HepG2 (cell line): Measurements from ENCODE around the gene CYCS. TPM values are rescaled to one million over a fixed set of nuclear protein-coding genes. Genes with fewer than 3 reads are reported as not detected.
A peak's percentile ranks its signal among the peaks of the same experiment; 100 is the strongest.

Source experiments
- ATAC-seq: fragments of 200-7000 bp; cut with Tn5 transposase; 3 replicates; pipeline ENCODE4 v1.9.1; 2020; ENCODE audit warnings: mild to moderate bottlenecking, moderate library complexity
- BruUV-seq: library from RNA; stranded (reverse); fragments of 400-500 nt; replicated peaks from 2 replicates; lab custom pipeline; 2021; lab: Mats Ljungman, UMichigan
- CTCF ChIA-PET: fragments of 300-600 bp; formaldehyde crosslinking; extraction: SDS; loops from one replicate; lab custom pipeline; 2021; ENCODE audit warnings: low total read pairs, inconsistent platforms, low intra/inter-chr PET ratio; lab: Yijun Ruan, JAX
- POLR2A ChIA-PET: fragments of 350-600 bp; sonication (Branson Sonifier 250); formaldehyde crosslinking; loops from one replicate; lab custom pipeline; 2020; ENCODE audit warnings: antibody characterized with exemption, inconsistent platforms; lab: Yijun Ruan, JAX
- DNase-seq: peaks from one replicate; pipeline ENCODE4 v3.0.0-alpha.2; 2015; ENCODE audit warnings: low spot score
- FAIRE-seq: peaks from 3 replicates; lab custom pipeline; 2011; peaks lifted over from hg19 to GRCh38; lab: Jason Lieb, UNC
- H2AFZ ChIP-seq: one replicate; pipeline ENCODE4 v1.6.1; 2011; ENCODE audit warnings: low read length, inconsistent platforms
- H3K27ac ChIP-seq: fragments of 300-600 bp; 3 replicates; pipeline ENCODE4 v1.8.0; 2011; ENCODE audit warnings: mixed run types, mild to moderate bottlenecking, mixed read lengths, low read length, inconsistent platforms; ENCODE audit not compliant: insufficient read depth; ENCODE audit errors: extremely low read length
- H3K27me3 ChIP-seq, 2 experiments: fragments of 200-600 bp in 1 of 2; 2 replicates in 1 of 2; 3 replicates in 1 of 2; pipeline versions ENCODE4 v1.6.0 to v1.8.0; 2011; ENCODE audit warnings: low read length in 2 of 2, mild to moderate bottlenecking in 2 of 2, moderate library complexity in 2 of 2, inconsistent platforms in 1 of 2; ENCODE audit not compliant: insufficient read depth in 2 of 2, control insufficient read depth in 1 of 2
- H3K36me3 ChIP-seq, 2 experiments: fragments of 200-600 bp in 1 of 2; replicated peaks in 1 of 2; 2 replicates in 1 of 2; 3 replicates in 1 of 2; pipeline versions ENCODE4 v1.5.1 to v1.8.0; 2011; ENCODE audit warnings: low read length in 2 of 2, inconsistent platforms in 1 of 2; ENCODE audit not compliant: insufficient read depth in 2 of 2, control insufficient read depth in 1 of 2
- H3K4me1 ChIP-seq: 2 replicates; pipeline ENCODE4 v1.5.1; 2012; ENCODE audit warnings: low read length, inconsistent platforms; ENCODE audit not compliant: insufficient read depth
- H3K4me2 ChIP-seq: 2 replicates; pipeline ENCODE4 v1.6.0; 2011; ENCODE audit warnings: low read depth, low read length, inconsistent platforms
- H3K4me3 ChIP-seq, 3 experiments: fragments of 200-600 bp in 1 of 3; sonication (generic), shearing (Covaris generic) in 1 of 3; replicated peaks in 1 of 3; 2 replicates each; pipeline ENCODE4 v1.5.1; 2011 to 2016; ENCODE audit warnings: low read length in 3 of 3, inconsistent platforms in 2 of 3, low read depth in 2 of 3, mild to moderate bottlenecking in 2 of 3, control low read depth in 1 of 3, mixed read lengths in 1 of 3; ENCODE audit not compliant: insufficient read depth in 1 of 3
- H3K79me2 ChIP-seq: one replicate; pipeline ENCODE4 v1.6.1; 2011; ENCODE audit warnings: low read length, inconsistent platforms; ENCODE audit not compliant: insufficient read depth
- H3K9ac ChIP-seq: 2 replicates; pipeline ENCODE4 v1.6.0; 2011; ENCODE audit warnings: mild to moderate bottlenecking, low read depth, low read length, inconsistent platforms; ENCODE audit not compliant: insufficient read depth
- H3K9me3 ChIP-seq: 2 replicates; pipeline ENCODE4 v1.5.1; 2012; ENCODE audit warnings: mild to moderate bottlenecking, low read length
- H4K20me1 ChIP-seq: 2 replicates; pipeline ENCODE4 v1.6.0; 2011; ENCODE audit warnings: inconsistent platforms, mild to moderate bottlenecking, low read length, moderate library complexity; ENCODE audit not compliant: insufficient read depth
- BHLHE40 ChIP-seq: IDR thresholded peaks from 2 replicates; pipeline ENCODE4 v1.6.1; 2011; ENCODE audit warnings: low read length, improper control_type of control experiment
- CREM ChIP-seq, 2 experiments: sonication (generic) in 1 of 2; formaldehyde crosslinking in 1 of 2; IDR thresholded peaks; 2 replicates each; pipeline versions ENCODE4 v1.4.0 to v1.6.1; 2016 to 2020; ENCODE audit warnings: antibody characterized with exemption in 1 of 2, mild to moderate bottlenecking in 1 of 2, missing genetic modification reagents in 1 of 2
- HES4 ChIP-seq: sonication (generic); formaldehyde crosslinking; IDR thresholded peaks from 2 replicates; pipeline ENCODE4 v1.9.0; 2021; ENCODE audit warnings: mild to moderate bottlenecking, missing genetic modification reagents, borderline replicate concordance
- HNRNPL ChIP-seq: fragments of 200-400 bp; formaldehyde crosslinking; IDR thresholded peaks from 2 replicates; pipeline ENCODE4 v1.6.1; 2017; ENCODE audit warnings: mild to moderate bottlenecking, low read depth, low read length
- KDM2A ChIP-seq: sonication (generic); formaldehyde crosslinking; IDR thresholded peaks from 2 replicates; pipeline ENCODE4 v1.4.0; 2020; ENCODE audit warnings: low read depth, missing genetic modification reagents, borderline replicate concordance
- MTA3 ChIP-seq: sonication (generic); formaldehyde crosslinking; IDR thresholded peaks from 2 replicates; pipeline ENCODE4 v1.4.0; 2020; ENCODE audit warnings: missing genetic modification reagents
- PPARG ChIP-seq: conservative IDR thresholded peaks from 2 replicates; pipeline ENCODE4 v1.6.1; 2016; ENCODE audit warnings: missing biosample characterization, missing genetic modification reagents
- PRMT3 ChIP-seq: sonication (generic); formaldehyde crosslinking; IDR thresholded peaks from 2 replicates; pipeline ENCODE4 v1.8.1; 2022; ENCODE audit warnings: low read depth, mild to moderate bottlenecking, moderate library complexity, missing genetic modification reagents, borderline replicate concordance
- RFXAP ChIP-seq: sonication (generic); formaldehyde crosslinking; IDR thresholded peaks from 2 replicates; pipeline ENCODE4 v1.4.0; 2020; ENCODE audit warnings: missing genetic modification reagents, borderline replicate concordance
- RXRA ChIP-seq: sonication (generic); formaldehyde crosslinking; IDR thresholded peaks from 2 replicates; pipeline ENCODE4 v1.5.1; 2020; ENCODE audit warnings: missing genetic modification reagents
- SMARCC2 ChIP-seq: fragments of 450-650 bp; IDR thresholded peaks from 2 replicates; pipeline ENCODE4 v1.6.1; 2017; ENCODE audit warnings: antibody characterized with exemption, mild to moderate bottlenecking
- SNAI1 ChIP-seq: sonication (generic); formaldehyde crosslinking; IDR thresholded peaks from 2 replicates; pipeline ENCODE4 v1.5.0; 2020; ENCODE audit warnings: mild to moderate bottlenecking, missing genetic modification reagents, borderline replicate concordance
- SRF ChIP-seq: IDR thresholded peaks from 2 replicates; pipeline ENCODE4 v1.6.1; 2011; ENCODE audit warnings: mild to moderate bottlenecking, low read depth, low read length, moderate library complexity
- ZNF136 ChIP-seq: sonication (generic); formaldehyde crosslinking; IDR thresholded peaks from 2 replicates; pipeline ENCODE4 v1.8.1; 2022; ENCODE audit warnings: low read depth, mild to moderate bottlenecking, moderate library complexity, missing genetic modification reagents
- ZNF329 ChIP-seq: sonication (generic); formaldehyde crosslinking; IDR thresholded peaks from 2 replicates; pipeline ENCODE4 v1.9.0; 2021; ENCODE audit warnings: low read depth, mild to moderate bottlenecking, missing genetic modification reagents
- ZNF792 ChIP-seq: IDR thresholded peaks from 2 replicates; pipeline ENCODE4 v1.6.1; 2016
- WGBS: methylation state at CpG from one replicate; pipeline ENCODE4 v1.1.6; 2017; ENCODE audit warnings: low lambda C conversion rate; 5-methylcytosine and 5-hydroxymethylcytosine counted together
- in situ Hi-C: cut with HindIII; loops from 2 replicates; pipeline ENCODE4 v1.10.0; 2017; ENCODE audit warnings: low pct_unique_long_range_greater_than_20kb; ENCODE audit not compliant: extremely low pct_ligation_motif_present
- intact Hi-C: fragments of 100-400 bp; cut with micrococcal nuclease; formaldehyde crosslinking; loops from one replicate; pipeline ENCODE4 v1.10.0; 2022; ENCODE audit not compliant: unreplicated experiment
- polyA plus RNA-seq, 8 experiments: library from polyadenylated mRNA; depleted of rRNA in 3 of 8; stranded (reverse) in 7 of 8; unstranded in 1 of 8; fragments of >200 nt; fragmentation: Illumina TruSeq in 4 of 8; extraction: Trizol in 4 of 8; gene quantifications; 2 replicates each; pipeline versions ENCODE4 v1.2.1 to v1.2.3, GENCODE V29; 2011 to 2016; ENCODE audit warnings: low read depth in 4 of 8, missing spikeins in 1 of 8, mixed read lengths in 1 of 8; ENCODE audit not compliant: insufficient read depth in 1 of 8
- total RNA-seq, 5 experiments: library from RNA; depleted of rRNA; stranded (reverse); fragments of >200 nt; fragmentation: Illumina TruSeq; extraction: Trizol; gene quantifications; 2 replicates each; pipeline ENCODE4 v1.2.3, GENCODE V29; 2016; ENCODE audit warnings: low read depth in 1 of 5
- TF ChIP-seq, protein P1 (sequence below): sonication (generic); formaldehyde crosslinking; IDR thresholded peaks from 2 replicates; pipeline ENCODE4 v1.4.0; 2020; ENCODE audit warnings: missing genetic modification reagents
- TF ChIP-seq, protein P2 (sequence below): sonication (generic); formaldehyde crosslinking; IDR thresholded peaks from 2 replicates; pipeline ENCODE4 v1.4.0; 2020; ENCODE audit warnings: missing genetic modification reagents, low read depth, mild to moderate bottlenecking, borderline replicate concordance
- TF ChIP-seq, protein P3 (sequence below): conservative IDR thresholded peaks from 2 replicates; pipeline ENCODE4 v1.6.1; 2018; ENCODE audit warnings: missing genetic modification reagents

CYCS gene
- total and polyA plus RNA-seq, 2 of the 13 experiments (the other 11 are each of a cell fraction or from before 2014, with no cell fraction given), result 35.9 to 202 TPM

DNA sequence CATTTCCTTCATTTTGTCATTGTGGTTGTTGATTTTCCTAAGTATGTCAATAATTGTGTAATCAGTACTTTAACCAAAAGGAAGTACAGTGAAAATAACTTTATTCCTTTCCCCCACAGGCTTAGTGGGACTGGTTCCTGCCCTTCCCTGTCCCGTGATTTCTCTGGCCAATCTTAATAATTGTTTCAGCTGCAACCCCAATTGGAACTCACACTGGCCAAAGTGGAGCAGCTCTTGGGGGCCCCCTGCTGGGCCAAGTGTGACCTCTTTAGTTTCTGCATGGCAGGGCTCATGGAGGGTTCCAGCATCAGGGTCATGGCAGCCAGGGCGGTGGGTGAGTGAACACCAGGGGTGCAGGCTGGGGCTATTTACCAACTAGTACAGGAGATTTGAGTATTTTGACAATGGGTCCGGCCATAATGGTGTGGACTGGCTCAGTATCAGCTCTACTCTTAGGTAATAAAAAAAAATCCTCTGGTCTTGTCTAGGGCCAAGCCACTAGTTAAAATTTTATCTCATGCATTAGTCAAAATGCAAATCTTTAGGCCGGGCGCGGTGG lies 31.7 kb downstream of the CYCS start (continued):
- TF ChIP-seq KDM2A (CRISPR knock-in tag) (peak; percentile 38; the same call in 1 of the 2 replicates), RFXAP (no peak), SMARCC2 (no peak), CREM (IDR thresholded peaks at IDR 0.05) (peak; percentile 22; the same call in 1 of the 2 replicates), CREM (CRISPR knock-in tag; IDR thresholded peaks at IDR 0.05) (no peak)
- TF ChIP-seq, protein P1, sequence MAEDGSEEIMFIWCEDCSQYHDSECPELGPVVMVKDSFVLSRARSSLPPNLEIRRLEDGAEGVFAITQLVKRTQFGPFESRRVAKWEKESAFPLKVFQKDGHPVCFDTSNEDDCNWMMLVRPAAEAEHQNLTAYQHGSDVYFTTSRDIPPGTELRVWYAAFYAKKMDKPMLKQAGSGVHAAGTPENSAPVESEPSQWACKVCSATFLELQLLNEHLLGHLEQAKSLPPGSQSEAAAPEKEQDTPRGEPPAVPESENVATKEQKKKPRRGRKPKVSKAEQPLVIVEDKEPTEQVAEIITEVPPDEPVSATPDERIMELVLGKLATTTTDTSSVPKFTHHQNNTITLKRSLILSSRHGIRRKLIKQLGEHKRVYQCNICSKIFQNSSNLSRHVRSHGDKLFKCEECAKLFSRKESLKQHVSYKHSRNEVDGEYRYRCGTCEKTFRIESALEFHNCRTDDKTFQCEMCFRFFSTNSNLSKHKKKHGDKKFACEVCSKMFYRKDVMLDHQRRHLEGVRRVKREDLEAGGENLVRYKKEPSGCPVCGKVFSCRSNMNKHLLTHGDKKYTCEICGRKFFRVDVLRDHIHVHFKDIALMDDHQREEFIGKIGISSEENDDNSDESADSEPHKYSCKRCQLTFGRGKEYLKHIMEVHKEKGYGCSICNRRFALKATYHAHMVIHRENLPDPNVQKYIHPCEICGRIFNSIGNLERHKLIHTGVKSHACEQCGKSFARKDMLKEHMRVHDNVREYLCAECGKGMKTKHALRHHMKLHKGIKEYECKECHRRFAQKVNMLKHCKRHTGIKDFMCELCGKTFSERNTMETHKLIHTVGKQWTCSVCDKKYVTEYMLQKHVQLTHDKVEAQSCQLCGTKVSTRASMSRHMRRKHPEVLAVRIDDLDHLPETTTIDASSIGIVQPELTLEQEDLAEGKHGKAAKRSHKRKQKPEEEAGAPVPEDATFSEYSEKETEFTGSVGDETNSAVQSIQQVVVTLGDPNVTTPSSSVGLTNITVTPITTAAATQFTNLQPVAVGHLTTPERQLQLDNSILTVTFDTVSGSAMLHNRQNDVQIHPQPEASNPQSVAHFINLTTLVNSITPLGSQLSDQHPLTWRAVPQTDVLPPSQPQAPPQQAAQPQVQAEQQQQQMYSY (CRISPR knock-in tag), result no peak

DNA sequence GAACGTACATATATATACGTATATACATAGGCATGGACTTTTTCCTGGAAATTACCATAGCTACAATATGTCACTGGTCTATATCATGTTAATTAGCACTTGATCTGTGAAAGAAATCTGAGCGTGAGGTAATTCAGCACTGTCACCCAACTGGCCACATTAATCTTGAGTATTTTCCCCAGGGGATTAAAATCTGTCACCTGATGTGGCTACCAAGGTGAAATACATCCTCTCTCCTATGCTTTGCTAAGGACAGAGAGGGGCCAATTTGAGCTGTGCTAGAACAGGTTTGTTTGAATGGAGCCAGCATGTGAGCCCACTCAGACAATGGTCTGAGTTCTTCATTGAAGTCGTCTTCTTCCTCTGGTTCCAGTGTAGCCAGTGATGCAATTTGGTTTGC lies 33.3 kb downstream of the CYCS start:
- Histone ChIP-seq H3K36me3 (no peaks in the 10 kb centered on the region), H3K9me3 (no peaks in the 10 kb centered on the region), H4K20me1 (no peaks in the 10 kb centered on the region), H3K27ac (no peak overlapping the region), H3K4me1 (peaks cover 56% of the 10 kb centered on the region), H3K4me3 (no peak overlapping the region), H3K9ac (no peak overlapping the region), H3K4me2 (no peak overlapping the region), H2AFZ (no peak overlapping the region), H3K79me2 (no peaks in the 10 kb centered on the region), H3K27me3 (no peaks in the 10 kb centered on the region)
- intact Hi-C loops (loop anchor here (2.0 to 5.0 kb wide), 2 partner anchors 111 to 209 kb away; partner anchors contain the start of gene OSBPL3), in situ Hi-C loops (loop anchor here (5.0 to 10.0 kb wide), 2 partner anchors 197 to 274 kb away; no protein-coding TSS in a partner anchor)
- BruUV-seq, result no TSS peak
- no peak for DNase-seq
- no peak for ATAC-seq
- CTCF ChIA-PET, result no interaction called here
- FAIRE-seq, result no peak
- 69% methylated on average over 4 of the region's 4 CpGs for WGBS
- POLR2A ChIA-PET, result no interaction called here
- no peak for TF ChIP-seq HNRNPL
- TF ChIP-seq RXRA (CRISPR knock-in tag), result no peak
- TF ChIP-seq ZNF329 (CRISPR knock-in tag), result no peak
- TF ChIP-seq BHLHE40, result no peak
- no peak for TF ChIP-seq SRF
- TF ChIP-seq, protein P2, sequence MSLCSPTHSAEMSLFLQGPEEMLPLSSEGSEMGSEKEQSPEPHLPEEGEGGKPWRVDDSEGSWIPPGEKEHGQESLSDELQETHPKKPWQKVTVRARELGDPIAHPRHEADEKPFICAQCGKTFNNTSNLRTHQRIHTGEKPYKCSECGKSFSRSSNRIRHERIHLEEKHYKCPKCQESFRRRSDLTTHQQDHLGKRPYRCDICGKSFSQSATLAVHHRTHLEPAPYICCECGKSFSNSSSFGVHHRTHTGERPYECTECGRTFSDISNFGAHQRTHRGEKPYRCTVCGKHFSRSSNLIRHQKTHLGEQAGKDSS (CRISPR knock-in tag), result no peak
- TF ChIP-seq HES4, result no peak
- TF ChIP-seq SNAI1 (CRISPR knock-in tag), result no peak
- no peak for TF ChIP-seq ZNF136 (CRISPR knock-in tag)
- TF ChIP-seq MTA3 (CRISPR knock-in tag), result no peak
- no peak for TF ChIP-seq ZNF792 (CRISPR knock-in tag)
- TF ChIP-seq PPARG, result no peak
- TF ChIP-seq PRMT3, result no peak
- TF ChIP-seq, protein P3, sequence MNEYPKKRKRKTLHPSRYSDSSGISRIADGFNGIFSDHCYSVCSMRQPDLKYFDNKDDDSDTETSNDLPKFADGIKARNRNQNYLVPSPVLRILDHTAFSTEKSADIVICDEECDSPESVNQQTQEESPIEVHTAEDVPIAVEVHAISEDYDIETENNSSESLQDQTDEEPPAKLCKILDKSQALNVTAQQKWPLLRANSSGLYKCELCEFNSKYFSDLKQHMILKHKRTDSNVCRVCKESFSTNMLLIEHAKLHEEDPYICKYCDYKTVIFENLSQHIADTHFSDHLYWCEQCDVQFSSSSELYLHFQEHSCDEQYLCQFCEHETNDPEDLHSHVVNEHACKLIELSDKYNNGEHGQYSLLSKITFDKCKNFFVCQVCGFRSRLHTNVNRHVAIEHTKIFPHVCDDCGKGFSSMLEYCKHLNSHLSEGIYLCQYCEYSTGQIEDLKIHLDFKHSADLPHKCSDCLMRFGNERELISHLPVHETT (CRISPR knock-in tag), result no peak
